GM04503 (cell line): ENCODE measurements around the gene NR0B2.
"Not testable (repeated sequence)": the region's sequence is repeated elsewhere in the genome, so short reads cannot be mapped to it uniquely, and the experiment has no call there.

ENCODE experiments used
- DNase-seq: peaks from one replicate; pipeline ENCODE4 v3.0.0-alpha.2; 2012; ENCODE audit warnings: low read depth

NR0B2 gene

DNA sequence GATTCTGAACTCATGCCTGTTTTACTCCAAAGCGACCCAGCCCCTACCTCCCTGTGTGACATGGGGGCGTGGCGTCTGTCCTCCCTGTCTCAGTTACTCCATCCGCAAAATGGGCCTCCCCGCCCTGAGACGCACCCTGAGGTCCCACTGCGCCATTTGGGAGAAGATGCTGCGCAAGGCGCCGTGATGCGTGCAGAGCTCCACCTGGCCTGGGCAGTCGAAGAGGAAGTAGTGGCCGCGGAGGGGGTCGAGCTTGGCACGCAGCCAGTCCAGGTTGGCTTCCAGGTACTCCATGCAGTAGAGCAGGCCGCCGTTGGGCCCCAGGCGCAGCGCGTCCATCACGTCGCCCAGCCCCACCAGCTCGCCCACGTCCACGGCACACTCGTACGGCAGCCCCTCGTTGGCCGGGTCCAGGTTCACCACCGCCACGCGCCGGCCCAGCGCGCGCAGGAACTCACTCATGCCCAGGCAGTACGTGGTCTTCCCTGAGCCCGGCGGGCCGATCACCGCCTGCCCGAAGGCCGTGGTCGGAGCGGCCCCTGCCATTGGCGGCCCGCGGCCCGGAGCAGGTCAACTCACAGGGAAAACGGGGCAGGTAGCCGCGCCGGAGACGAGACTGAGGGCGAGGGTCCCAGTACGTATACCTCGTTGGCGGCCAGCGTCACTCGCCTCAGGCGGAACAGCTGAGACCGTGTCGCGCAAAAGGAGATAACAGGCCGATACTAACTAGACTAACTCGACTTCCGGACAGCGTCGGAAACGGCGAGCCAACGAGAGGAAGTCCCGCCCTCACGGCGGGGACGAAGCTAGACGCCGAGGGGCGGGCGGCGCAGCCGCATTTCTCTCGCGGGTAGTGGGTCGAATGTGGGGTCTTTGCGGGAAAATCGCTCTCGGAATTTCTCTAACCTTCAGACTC lies 24.0 kb downstream of the NR0B2 start, which contains the start of gene GPN2:
TSS of gene GPN2 (minus strand) at position 733 of the 916 bp plus-strand sequence. CDS start at position 546, 187 bp downstream.
- DNase-seq, result no peak

DNA sequence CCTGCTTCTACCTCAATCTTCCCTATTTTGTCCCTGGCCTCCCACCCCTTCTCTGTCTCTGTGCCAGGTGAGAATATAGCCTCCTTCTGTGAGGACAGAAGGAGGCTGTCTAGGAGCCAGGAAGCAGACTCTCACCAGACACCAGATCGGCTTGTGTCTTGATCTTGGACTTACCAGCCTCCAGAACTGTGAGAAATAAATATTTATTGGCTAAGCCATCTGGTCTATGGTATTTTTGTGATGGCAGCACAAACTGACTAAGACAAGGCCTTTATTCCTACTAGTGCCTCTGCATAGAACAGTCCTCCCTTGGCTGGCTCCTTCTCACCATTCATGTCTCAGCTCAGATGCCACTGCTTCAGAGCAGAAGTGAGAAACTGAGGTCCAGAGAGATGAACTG lies 25.5 kb downstream of the NR0B2 start:
- DNase-seq, result no peak

GRCh38 chr1:26887125-26887524 lies 26.6 kb downstream of the NR0B2 start:
- no peak for DNase-seq

DNA sequence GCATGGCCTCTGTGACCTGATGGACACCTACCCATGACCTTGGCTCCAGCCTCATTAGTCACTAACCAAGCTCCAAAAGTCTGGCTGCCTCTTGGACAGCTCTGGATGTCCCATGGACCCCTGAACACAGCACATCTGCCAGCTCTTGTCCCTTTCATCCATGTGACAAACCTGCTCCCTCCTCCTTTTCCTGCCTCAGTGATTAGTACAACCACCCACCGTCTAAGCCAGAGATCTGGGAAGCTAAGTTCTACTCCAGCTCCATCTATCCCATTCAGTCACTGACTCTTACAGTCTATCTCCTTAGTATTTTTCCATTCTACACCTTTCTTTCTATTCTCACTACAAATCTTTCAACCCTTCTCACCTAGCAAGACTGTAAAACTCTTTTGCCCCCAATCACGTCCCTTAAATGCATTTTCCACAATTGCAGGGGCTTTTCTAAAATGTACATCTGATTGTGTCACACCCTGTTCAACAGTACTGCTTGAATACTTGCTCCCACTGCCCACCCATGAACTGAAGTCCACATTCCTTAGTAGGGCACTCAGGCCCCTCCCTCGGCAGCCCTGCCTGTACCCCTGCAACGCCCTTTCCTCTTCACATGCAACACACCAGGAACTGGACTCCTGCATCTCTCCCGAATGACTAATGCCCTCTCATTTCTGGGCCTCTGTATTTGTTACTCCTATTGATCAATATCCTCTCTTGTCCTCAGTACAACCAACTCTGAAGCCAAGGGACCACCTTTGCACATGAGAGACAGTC lies 30.9 kb downstream of the NR0B2 start:
- DNase-seq, result no peak

GRCh38 chr1:26881611-26882010 lies 32.2 kb downstream of the NR0B2 start:
- DNase-seq, result not testable (repeated sequence)

- no peak for DNase-seq
These were observed 34.0 kb downstream of the NR0B2 start for GRCh38 chr1:26879793-26880192.

GRCh38 chr1:26877326-26877725 lies 36.4 kb downstream of the NR0B2 start:
- DNase-seq, result no peak

GRCh38 chr1:26874896-26875295 lies 38.9 kb downstream of the NR0B2 start:
- no peak for DNase-seq

DNA sequence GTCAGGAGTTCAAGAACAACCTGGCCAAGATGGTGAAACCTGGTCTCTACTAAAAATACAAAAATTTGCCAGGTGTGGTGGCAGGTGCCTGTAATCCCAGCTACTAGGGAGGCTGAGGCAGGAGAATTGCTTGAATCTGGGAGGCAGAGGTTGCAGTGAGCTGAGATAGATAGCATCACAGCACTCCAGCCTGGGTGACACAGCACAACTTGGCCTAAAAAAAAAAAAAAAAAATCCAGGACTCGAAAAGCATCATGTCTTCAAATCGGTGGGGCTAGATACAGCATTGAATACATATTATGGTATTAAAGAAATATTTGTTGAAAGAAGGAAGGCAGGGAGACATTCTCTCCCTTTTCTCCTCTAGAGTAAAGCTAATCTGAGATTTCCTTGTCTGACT lies 40.7 kb downstream of the NR0B2 start:
- not testable (repeated sequence) for DNase-seq

- peak; percentile 89 for DNase-seq
These were observed 48.9 kb downstream of the NR0B2 start for GRCh38 chr1:26864610-26865480.

- DNase-seq, result no peak
These were observed 50.1 kb downstream of the NR0B2 start for GRCh38 chr1:26863685-26864077.

DNA sequence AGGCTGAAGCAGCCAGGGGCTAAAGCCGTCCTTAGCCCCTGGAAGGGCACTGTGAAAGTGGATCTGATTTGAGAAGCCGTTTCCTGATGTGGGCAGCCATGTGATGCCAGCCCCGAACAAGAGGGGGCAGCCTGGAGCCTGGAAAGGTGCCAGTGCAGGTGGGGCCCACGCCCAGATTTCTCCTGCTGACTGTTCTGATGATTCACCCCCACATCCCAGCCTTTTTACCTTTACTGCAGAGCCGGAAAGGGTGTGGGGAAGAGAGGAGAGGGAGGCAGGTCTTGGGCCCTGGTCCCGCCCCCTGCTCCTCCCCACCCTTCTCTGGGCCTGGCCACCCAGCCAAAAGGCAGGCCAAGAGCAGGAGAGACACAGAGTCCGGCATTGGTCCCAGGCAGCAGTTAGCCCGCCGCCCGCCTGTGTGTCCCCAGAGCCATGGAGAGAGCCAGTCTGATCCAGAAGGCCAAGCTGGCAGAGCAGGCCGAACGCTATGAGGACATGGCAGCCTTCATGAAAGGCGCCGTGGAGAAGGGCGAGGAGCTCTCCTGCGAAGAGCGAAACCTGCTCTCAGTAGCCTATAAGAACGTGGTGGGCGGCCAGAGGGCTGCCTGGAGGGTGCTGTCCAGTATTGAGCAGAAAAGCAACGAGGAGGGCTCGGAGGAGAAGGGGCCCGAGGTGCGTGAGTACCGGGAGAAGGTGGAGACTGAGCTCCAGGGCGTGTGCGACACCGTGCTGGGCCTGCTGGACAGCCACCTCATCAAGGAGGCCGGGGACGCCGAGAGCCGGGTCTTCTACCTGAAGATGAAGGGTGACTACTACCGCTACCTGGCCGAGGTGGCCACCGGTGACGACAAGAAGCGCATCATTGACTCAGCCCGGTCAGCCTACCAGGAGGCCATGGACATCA lies 50.7 kb downstream of the NR0B2 start, which contains the start of gene SFN:
TSS of gene SFN (plus strand) at position 369 of the 904 bp plus-strand sequence. CDS start at position 433, 64 bp downstream.
- no peak for DNase-seq

GRCh38 chr1:26861889-26862378 lies 51.8 kb downstream of the NR0B2 start:
- DNase-seq, result no peak
